IMR-90 (cell line): ENCODE measurements around the gene ANXA4. TPM values are rescaled to one million over a fixed set of nuclear protein-coding genes. Genes with fewer than 3 reads are reported as not detected.
A peak's percentile ranks its signal among the peaks of the same experiment; 100 is the strongest.

Source experiments
- ATAC-seq: fragments of 200-7000 bp; cut with Tn5 transposase; 2 replicates; pipeline ENCODE4 v1.9.1; 2020; ENCODE audit warnings: low read depth, mild to moderate bottlenecking, moderate library complexity
- BruUV-seq: library from RNA; stranded (reverse); fragments of 400-500 nt; replicated peaks from 2 replicates; lab custom pipeline; 2021; lab: Mats Ljungman, UMichigan
- CTCF ChIA-PET: fragments of 300-600 bp; formaldehyde crosslinking; extraction: SDS; loops from one replicate; lab custom pipeline; 2021; ENCODE audit warnings: antibody characterized with exemption; lab: Yijun Ruan, JAX
- POLR2A ChIA-PET: fragments of 300-600 bp; sonication (Branson Sonifier 250); formaldehyde crosslinking; loops from one replicate; lab custom pipeline; 2022; ENCODE audit warnings: antibody characterized with exemption; ENCODE audit not compliant: unreplicated experiment; lab: Charles Lee
- DNase-seq: peaks from one replicate; pipeline ENCODE4 v3.0.0; 2013
- H2AFZ ChIP-seq: replicated peaks from 2 replicates; pipeline ENCODE3; 2013; ENCODE audit warnings: low read length, mild to moderate bottlenecking; ENCODE audit not compliant: poor library complexity
- H2AK5ac ChIP-seq: 2 replicates; pipeline ENCODE4 v1.6.1; 2013; ENCODE audit warnings: low read depth, low read length, inconsistent platforms
- H2AK9ac ChIP-seq: replicated peaks from 2 replicates; pipeline ENCODE3; 2013; ENCODE audit warnings: mild to moderate bottlenecking, low read depth, low read length, moderate library complexity; ENCODE audit not compliant: poor library complexity
- H2BK120ac ChIP-seq: 2 replicates; pipeline ENCODE4 v1.6.1; 2013; ENCODE audit warnings: low read depth, low read length, inconsistent platforms
- H2BK15ac ChIP-seq: 3 replicates; pipeline ENCODE4 v1.6.1; 2013; ENCODE audit warnings: low read depth, low read length, inconsistent platforms
- H2BK20ac ChIP-seq: 2 replicates; pipeline ENCODE4 v1.6.1; 2013; ENCODE audit warnings: low read depth, mild to moderate bottlenecking, inconsistent platforms, low read length, moderate library complexity
- H2BK5ac ChIP-seq: 2 replicates; pipeline ENCODE4 v1.6.1; 2013; ENCODE audit warnings: mild to moderate bottlenecking, low read depth, low read length, inconsistent platforms; ENCODE audit not compliant: poor library complexity, severe bottlenecking
- H3K14ac ChIP-seq: replicated peaks from 2 replicates; pipeline ENCODE4 v1.6.1; 2013; ENCODE audit warnings: low read depth, low read length, inconsistent platforms
- H3K18ac ChIP-seq: 2 replicates; pipeline ENCODE4 v1.6.1; 2013; ENCODE audit warnings: low read depth, low read length, control low read depth
- H3K23ac ChIP-seq: 2 replicates; pipeline ENCODE4 v1.6.1; 2013; ENCODE audit warnings: low read depth, low read length, inconsistent platforms
- H3K27ac ChIP-seq: 2 replicates; pipeline ENCODE4 v1.5.1; 2013; ENCODE audit warnings: mild to moderate bottlenecking, control low read depth, low read length; ENCODE audit not compliant: insufficient read depth
- H3K27me3 ChIP-seq: 2 replicates; pipeline ENCODE4 v1.6.1; 2013; ENCODE audit warnings: low read length; ENCODE audit not compliant: control insufficient read depth, insufficient read depth
- H3K36me3 ChIP-seq: 2 replicates; pipeline ENCODE4 v1.6.1; 2013; ENCODE audit warnings: low read length, mixed read lengths; ENCODE audit not compliant: control insufficient read depth, insufficient read depth
- H3K4ac ChIP-seq: 2 replicates; pipeline ENCODE4 v1.6.1; 2013; ENCODE audit warnings: low read depth, low read length, inconsistent platforms
- H3K4me1 ChIP-seq: 2 replicates; pipeline ENCODE4 v1.6.1; 2013; ENCODE audit warnings: low read length, mixed read lengths; ENCODE audit not compliant: control insufficient read depth, insufficient read depth
- H3K4me2 ChIP-seq: 2 replicates; pipeline ENCODE4 v1.6.1; 2013; ENCODE audit warnings: low read depth, mild to moderate bottlenecking, control low read depth, low read length, moderate library complexity
- H3K4me3 ChIP-seq: 2 replicates; pipeline ENCODE4 v1.5.1; 2013; ENCODE audit warnings: low read depth, mild to moderate bottlenecking, control low read depth, low read length, moderate library complexity; ENCODE audit not compliant: insufficient read depth
- H3K56ac ChIP-seq: 2 replicates; pipeline ENCODE4 v1.6.1; 2013; ENCODE audit warnings: low read length, inconsistent platforms; ENCODE audit not compliant: insufficient read depth; ENCODE audit errors: extremely low read depth
- H3K79me1 ChIP-seq, 2 experiments: 2 replicates each; pipeline ENCODE4 v1.6.1; 2013; ENCODE audit warnings: low read length in 2 of 2, inconsistent platforms in 1 of 2, low read depth in 1 of 2
- H3K9ac ChIP-seq: 2 replicates; pipeline ENCODE4 v1.6.1; 2013; ENCODE audit warnings: low read depth, low read length, control low read depth
- H3K9me1 ChIP-seq: 2 replicates; pipeline ENCODE4 v1.6.1; 2013; ENCODE audit warnings: low read length, inconsistent platforms; ENCODE audit not compliant: insufficient read depth
- H3K9me3 ChIP-seq: 2 replicates; pipeline ENCODE4 v1.6.1; 2013; ENCODE audit warnings: low read length; ENCODE audit not compliant: control insufficient read depth, insufficient read depth
- H4K20me1 ChIP-seq: 2 replicates; pipeline ENCODE4 v1.6.1; 2013; ENCODE audit warnings: low read length, inconsistent platforms; ENCODE audit not compliant: insufficient read depth
- H4K5ac ChIP-seq: 2 replicates; pipeline ENCODE4 v1.6.1; 2013; ENCODE audit warnings: mild to moderate bottlenecking, low read depth, low read length, control low read depth
- H4K8ac ChIP-seq, 2 experiments: 2 replicates each; pipeline ENCODE4 v1.6.1; 2013; ENCODE audit warnings: low read depth in 2 of 2, low read length in 2 of 2, control low read depth in 1 of 2, inconsistent platforms in 1 of 2
- H4K91ac ChIP-seq: 2 replicates; pipeline ENCODE4 v1.6.1; 2013; ENCODE audit warnings: low read depth, low read length, inconsistent platforms; ENCODE audit not compliant: insufficient read depth
- CHD1 ChIP-seq: IDR thresholded peaks from 2 replicates; pipeline ENCODE4 v1.6.1; 2012; ENCODE audit warnings: low read depth, low read length, improper control_type of control experiment
- MAFK ChIP-seq: IDR thresholded peaks from 2 replicates; pipeline ENCODE4 v1.6.1; 2012; ENCODE audit warnings: low read depth, low read length, improper control_type of control experiment
- RCOR1 ChIP-seq: IDR thresholded peaks from 2 replicates; pipeline ENCODE4 v1.6.1; 2012; ENCODE audit warnings: mild to moderate bottlenecking, low read length, improper control_type of control experiment; ENCODE audit not compliant: insufficient replicate concordance
- RFX5 ChIP-seq: IDR thresholded peaks from 2 replicates; pipeline ENCODE4 v1.8.0; 2012; ENCODE audit warnings: low read depth, mild to moderate bottlenecking, low read length, moderate library complexity
- WGBS, 2 experiments: methylation state at CpG; one replicate each; pipeline versions ENCODE4 v1.1.5 to v1.1.7; 2013; ENCODE audit warnings: missing lambda C conversion rate in 2 of 2; ENCODE audit not compliant: insufficient read length in 1 of 2; ENCODE audit errors: extremely low coverage in 2 of 2; 5-methylcytosine and 5-hydroxymethylcytosine counted together
- dilution Hi-C: fragments of 300-500 bp; cut with HindIII; formaldehyde crosslinking; loops from one replicate; pipeline ENCODE4 v1.14.3; 2018; ENCODE audit warnings: low sequenced_read_pairs; ENCODE audit not compliant: unreplicated experiment
- in situ Hi-C: fragments of 300-500 bp; cut with MboI; formaldehyde crosslinking; loops from 3 replicates; pipeline ENCODE4 v1.14.3; 2019; ENCODE audit warnings: low sequenced_read_pairs, inconsistent platforms, mixed read lengths
- intact Hi-C: fragments of 100-400 bp; cut with micrococcal nuclease; formaldehyde crosslinking; loops from 2 replicates; pipeline ENCODE4 v1.10.0; 2022
- polyA plus RNA-seq, 3 experiments: library from polyadenylated mRNA; depleted of rRNA; stranded (reverse); fragments of >200 nt; gene quantifications; 2 replicates each; pipeline ENCODE4 v1.2.3, GENCODE V29; 2012; ENCODE audit warnings: low replicate concordance in 1 of 3
- total RNA-seq: library from RNA; depleted of rRNA; stranded (reverse); fragments of >200 nt; gene quantifications from 2 replicates; pipeline ENCODE4 v1.2.3, GENCODE V29; 2012
- TF ChIP-seq, protein P1 (sequence below): conservative IDR thresholded peaks from 2 replicates; pipeline ENCODE4 v1.5.1; 2012; ENCODE audit warnings: mild to moderate bottlenecking, low read depth, low read length, improper control_type of control experiment

ANXA4 gene
- total and polyA plus RNA-seq, 2 of the 4 experiments (the other 2 are of a cell fraction): 22.2 to 72.0 TPM

DNA sequence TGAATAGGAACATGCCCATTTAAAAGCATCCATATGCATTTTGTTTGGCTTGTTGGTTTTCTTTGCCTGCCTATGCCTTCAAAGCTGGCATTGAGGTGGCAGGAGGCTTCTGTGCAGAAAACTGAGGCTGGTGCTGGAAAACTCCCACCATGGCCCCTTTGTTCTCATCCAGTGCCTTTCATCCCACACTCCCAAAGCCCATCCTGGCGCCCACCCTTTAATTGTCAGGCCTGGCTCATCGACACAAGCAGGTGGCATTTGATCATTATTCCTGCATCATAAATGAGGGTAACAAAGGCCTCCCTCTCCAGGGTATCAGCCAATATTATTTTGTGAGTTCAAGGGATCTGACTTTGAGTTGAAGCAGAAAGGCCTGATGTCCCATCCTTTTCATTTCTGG, 24.7 kb upstream of the ANXA4 start (continued):
- TF ChIP-seq MAFK (no peak), CHD1 (no peak)

DNA sequence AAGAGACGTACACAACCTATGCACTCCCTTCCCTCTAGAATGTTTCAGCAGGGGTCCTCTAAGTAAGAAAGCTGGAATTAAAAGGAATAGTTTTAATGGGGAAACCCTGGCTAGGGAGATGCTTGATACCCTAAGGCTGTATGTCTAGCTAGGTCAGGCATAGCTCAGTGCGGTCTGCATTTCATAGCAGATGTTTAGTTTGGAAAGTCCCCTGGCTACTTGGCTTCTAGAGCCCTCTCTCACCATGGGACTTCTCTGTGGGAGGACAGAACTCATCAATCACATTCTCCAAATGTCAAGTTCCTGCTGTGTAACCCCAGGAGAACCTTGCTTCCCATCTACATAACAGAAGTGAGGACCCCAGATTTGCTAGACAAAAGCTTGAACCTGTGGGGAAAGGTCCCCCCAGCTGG, 24.1 kb upstream of the ANXA4 start:
- no peaks in the 10 kb centered on the region for H3K27me3 ChIP-seq
- H3K4ac ChIP-seq: no peak overlapping the region
- no peaks in the 10 kb centered on the region for H3K36me3 ChIP-seq
- H4K5ac ChIP-seq: no peak overlapping the region
- no peak overlapping the region for H2BK15ac ChIP-seq
- TF ChIP-seq RFX5 (no peak), RCOR1 (no peak), CHD1 (no peak)
- TF ChIP-seq, protein P1, sequence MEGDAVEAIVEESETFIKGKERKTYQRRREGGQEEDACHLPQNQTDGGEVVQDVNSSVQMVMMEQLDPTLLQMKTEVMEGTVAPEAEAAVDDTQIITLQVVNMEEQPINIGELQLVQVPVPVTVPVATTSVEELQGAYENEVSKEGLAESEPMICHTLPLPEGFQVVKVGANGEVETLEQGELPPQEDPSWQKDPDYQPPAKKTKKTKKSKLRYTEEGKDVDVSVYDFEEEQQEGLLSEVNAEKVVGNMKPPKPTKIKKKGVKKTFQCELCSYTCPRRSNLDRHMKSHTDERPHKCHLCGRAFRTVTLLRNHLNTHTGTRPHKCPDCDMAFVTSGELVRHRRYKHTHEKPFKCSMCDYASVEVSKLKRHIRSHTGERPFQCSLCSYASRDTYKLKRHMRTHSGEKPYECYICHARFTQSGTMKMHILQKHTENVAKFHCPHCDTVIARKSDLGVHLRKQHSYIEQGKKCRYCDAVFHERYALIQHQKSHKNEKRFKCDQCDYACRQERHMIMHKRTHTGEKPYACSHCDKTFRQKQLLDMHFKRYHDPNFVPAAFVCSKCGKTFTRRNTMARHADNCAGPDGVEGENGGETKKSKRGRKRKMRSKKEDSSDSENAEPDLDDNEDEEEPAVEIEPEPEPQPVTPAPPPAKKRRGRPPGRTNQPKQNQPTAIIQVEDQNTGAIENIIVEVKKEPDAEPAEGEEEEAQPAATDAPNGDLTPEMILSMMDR: no peak
- no CpG with 5 or more reads among the region's 2 CpGs for WGBS, 2 experiments
- no peaks in the 10 kb centered on the region for H3K9me3 ChIP-seq
- no peak overlapping the region for H3K27ac ChIP-seq
- H2BK20ac ChIP-seq: no peak overlapping the region
- no peak for ATAC-seq
- no peak overlapping the region for H3K18ac ChIP-seq
- 0 out of 4 replicates have a peak, but pooled peaks cover 0 to 5% of the 10 kb centered on the region in 2 experiments for H3K79me1 ChIP-seq
- H3K4me1 ChIP-seq: 0 out of 2 replicates have a peak, but pooled peaks cover 3% of the 10 kb centered on the region
- H2BK120ac ChIP-seq: no peak overlapping the region
- POLR2A ChIA-PET: no interaction called here
- H3K9ac ChIP-seq: no peak overlapping the region
- H3K56ac ChIP-seq: no peak overlapping the region
- H3K4me3 ChIP-seq: no peak overlapping the region
- in situ Hi-C loops (no loop called here), dilution Hi-C loops (no loop called here), intact Hi-C loops (no loop called here)
- CTCF ChIA-PET: no interaction called here
- no peak overlapping the region for H2AFZ ChIP-seq
- BruUV-seq: no TSS peak
- no peak overlapping the region; the same call in 1 of the 2 replicates for H3K23ac ChIP-seq
- peak; percentile 60 for DNase-seq
- H3K9me1 ChIP-seq: peaks cover 12% of the 10 kb centered on the region
- no peak overlapping the region for H4K91ac ChIP-seq
- H2AK5ac ChIP-seq: no peak overlapping the region
- H3K14ac ChIP-seq: no peak overlapping the region
- H2BK5ac ChIP-seq: no peak overlapping the region
- no peak overlapping the region for H3K4me2 ChIP-seq
- H2AK9ac ChIP-seq: no peak overlapping the region
- no peaks in the 10 kb centered on the region for H4K20me1 ChIP-seq
- H4K8ac ChIP-seq: no peak overlapping the region
